K562 (cell line): ENCODE results near the gene KIF3A. TPM values are rescaled to one million over a fixed set of nuclear protein-coding genes. Genes with fewer than 3 reads are reported as not detected.

Experiments
- CEBPB ChIP-seq: fragments of 450-650 bp; IDR thresholded peaks from 2 replicates; pipeline ENCODE4 v1.6.1; 2016; ENCODE audit warnings: missing genetic modification characterization, missing compliant biosample characterization
- CHCHD3 ChIP-seq: fragments of 250-450 bp; sonication (Bioruptor Pico); IDR thresholded peaks from 2 replicates; pipeline ENCODE4 v2.1.2; 2022; ENCODE audit warnings: mild to moderate bottlenecking
- EP300 ChIP-seq: IDR thresholded peaks from 2 replicates; pipeline ENCODE4 v1.6.1; 2012; ENCODE audit warnings: low read length, improper control_type of control experiment
- FOSL1 ChIP-seq: fragments of 200-800 bp; sonication (Bioruptor generic); conservative IDR thresholded peaks from 2 replicates; pipeline ENCODE4 v1.6.1; 2016; ENCODE audit warnings: missing genetic modification characterization, missing compliant biosample characterization
- GTF2E2 ChIP-seq: fragments of 200-800 bp; sonication (Bioruptor generic); IDR thresholded peaks from 2 replicates; pipeline ENCODE4 v1.6.1; 2016; ENCODE audit warnings: missing genetic modification characterization, missing compliant biosample characterization
- HDAC1 ChIP-seq, 2 experiments: fragments of 450-650 bp; IDR thresholded peaks; 2 replicates each; pipeline ENCODE4 v1.6.1; 2016 to 2017; ENCODE audit warnings: inconsistent platforms in 1 of 2, mild to moderate bottlenecking in 1 of 2, moderate library complexity in 1 of 2
- KDM4B ChIP-seq, 2 experiments: fragments of 450-650 bp in 1 of 2; sonication (generic) in 1 of 2; IDR thresholded peaks; 2 replicates each; pipeline ENCODE4 v1.6.1; 2016 to 2017; ENCODE audit warnings: borderline replicate concordance in 2 of 2, antibody characterized with exemption in 1 of 2, low read depth in 1 of 2, mild to moderate bottlenecking in 1 of 2
- NFRKB ChIP-seq: fragments of 450-650 bp; IDR thresholded peaks from 2 replicates; pipeline ENCODE4 v1.6.1; 2016; ENCODE audit warnings: low read depth
- NR3C1 ChIP-seq: sonication (generic); formaldehyde crosslinking; IDR thresholded peaks from 2 replicates; pipeline ENCODE4 v1.8.1; 2022; ENCODE audit warnings: missing genetic modification reagents
- PML ChIP-seq: IDR thresholded peaks from 2 replicates; pipeline ENCODE4 v1.6.1; 2012; ENCODE audit warnings: low read length, inconsistent platforms
- PTTG1 ChIP-seq: fragments of 450-650 bp; IDR thresholded peaks from 2 replicates; pipeline ENCODE4 v1.6.1; 2016; ENCODE audit warnings: low read depth, mild to moderate bottlenecking, missing genetic modification characterization, missing compliant biosample characterization
- SAFB2 ChIP-seq: fragments of 200-400 bp; formaldehyde crosslinking; IDR thresholded peaks from 2 replicates; pipeline ENCODE4 v1.6.1; 2018; ENCODE audit warnings: borderline replicate concordance, low read length, low read depth, moderate library complexity; ENCODE audit not compliant: severe bottlenecking
- ZBTB8A ChIP-seq: fragments of 450-650 bp; IDR thresholded peaks from 2 replicates; pipeline ENCODE4 v1.6.1; 2018; ENCODE audit warnings: mild to moderate bottlenecking, moderate library complexity; ENCODE audit not compliant: partially characterized antibody
- ZNF134 ChIP-seq: fragments of 250-450 bp; sonication (Bioruptor Pico); conservative IDR thresholded peaks from 2 replicates; pipeline ENCODE4 v1.4.0; 2020
- ZNF77 ChIP-seq: fragments of 250-450 bp; sonication (Bioruptor Pico); IDR thresholded peaks from 2 replicates; pipeline ENCODE4 v1.5.0; 2020
- polyA plus RNA-seq, 8 experiments: library from polyadenylated mRNA; depleted of rRNA in 4 of 8; stranded (reverse) in 5 of 8; unstranded in 3 of 8; fragments of >200 nt; fragmentation: Nextera tagmentation in 2 of 8; fragmentation: Illumina TruSeq in 1 of 8; extraction: Ambion mirVana in 2 of 8; extraction: Trizol in 1 of 8; gene quantifications; 2 replicates each; pipeline versions ENCODE4 v1.2.1 to v1.2.3, GENCODE V29; 2011 to 2014; ENCODE audit warnings: inconsistent platforms in 1 of 8, missing spikeins in 1 of 8
- total RNA-seq, 7 experiments: library from RNA; depleted of rRNA in 6 of 7; stranded (reverse); fragments of >200 nt in 6 of 7; fragmentation: Illumina TruSeq in 2 of 7; extraction: Trizol in 2 of 7; gene quantifications; 2 replicates each; pipeline versions ENCODE4 v1.2.1 to v1.2.3, GENCODE V29; 2011 to 2021; ENCODE audit warnings: low replicate concordance in 1 of 7
- TF ChIP-seq, protein P1 (sequence below): fragments of 250-450 bp; sonication (Bioruptor Pico); IDR thresholded peaks from 2 replicates; pipeline ENCODE4 v1.8.0; 2021; ENCODE audit warnings: moderate library complexity, mild to moderate bottlenecking, inconsistent platforms
- TF ChIP-seq, protein P2 (sequence below): fragments of 450-650 bp; conservative IDR thresholded peaks from 2 replicates; pipeline ENCODE4 v1.6.1; 2016; ENCODE audit warnings: missing genetic modification characterization, low read depth, mild to moderate bottlenecking, missing compliant biosample characterization, moderate library complexity
- TF ChIP-seq, protein P3 (sequence below): fragments of 450-650 bp; IDR thresholded peaks from 2 replicates; pipeline ENCODE4 v1.6.1; 2016; ENCODE audit warnings: mild to moderate bottlenecking
- TF ChIP-seq, protein P4 (sequence below): IDR thresholded peaks from 2 replicates; pipeline ENCODE4 v1.6.1; 2011; ENCODE audit not compliant: insufficient read length; ENCODE audit errors: extremely low read depth
- TF ChIP-seq, protein P5 (sequence below): fragments of 250-450 bp; sonication (Bioruptor Pico); IDR thresholded peaks from 2 replicates; pipeline ENCODE4 v1.4.0; 2020; ENCODE audit warnings: mild to moderate bottlenecking, moderate library complexity

KIF3A gene
- total and polyA plus RNA-seq, 9 of the 15 experiments (the other 6 are each of a cell fraction or from before 2014, with no cell fraction given), result 1.5 to 7.8 (median 6.0) TPM

DNA sequence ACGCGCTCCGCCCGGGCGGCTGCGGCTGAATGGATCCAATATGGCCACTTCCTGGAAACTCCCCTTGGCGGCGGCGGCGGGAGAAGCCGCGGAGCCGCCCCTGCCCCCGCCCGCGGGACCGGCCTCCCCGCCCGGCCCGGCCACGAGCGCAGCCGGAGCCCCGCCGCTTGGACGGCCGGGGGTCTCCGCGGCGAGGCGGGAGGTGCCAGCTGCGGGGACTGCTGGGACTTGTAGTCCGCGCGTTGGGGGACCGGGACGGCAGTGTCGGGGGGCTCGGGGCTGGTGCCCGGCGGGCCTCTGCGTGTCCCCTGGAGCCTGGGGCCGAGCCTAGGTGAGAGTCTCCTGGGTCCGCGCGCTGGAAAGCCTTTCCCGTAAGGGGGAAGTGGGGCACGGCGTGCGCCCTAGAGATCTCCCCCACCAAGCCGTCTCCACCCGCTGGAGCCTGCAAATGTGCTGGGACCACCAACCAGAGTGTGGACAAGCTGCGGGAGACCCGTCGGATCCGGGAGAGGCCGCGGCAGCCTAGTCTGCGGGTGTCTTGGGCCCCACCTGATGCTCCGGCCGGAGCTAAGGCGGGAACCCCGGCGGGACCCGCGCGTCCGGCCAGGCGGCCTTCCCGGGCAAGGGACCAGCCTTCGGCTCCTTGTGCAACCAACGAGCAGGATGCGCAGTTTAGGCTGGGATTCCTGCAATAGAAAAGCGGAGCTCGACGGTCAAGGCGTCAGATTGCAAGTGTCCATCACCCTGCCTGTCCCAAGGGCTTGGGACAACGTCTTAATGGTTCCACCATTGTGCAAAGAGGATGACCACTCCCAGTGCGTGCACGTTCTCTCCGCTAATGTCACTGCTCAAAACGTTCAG, 40.1 kb upstream of the KIF3A start, which contains the start of gene SEPTIN8 (continued):
- TF ChIP-seq, protein P1, sequence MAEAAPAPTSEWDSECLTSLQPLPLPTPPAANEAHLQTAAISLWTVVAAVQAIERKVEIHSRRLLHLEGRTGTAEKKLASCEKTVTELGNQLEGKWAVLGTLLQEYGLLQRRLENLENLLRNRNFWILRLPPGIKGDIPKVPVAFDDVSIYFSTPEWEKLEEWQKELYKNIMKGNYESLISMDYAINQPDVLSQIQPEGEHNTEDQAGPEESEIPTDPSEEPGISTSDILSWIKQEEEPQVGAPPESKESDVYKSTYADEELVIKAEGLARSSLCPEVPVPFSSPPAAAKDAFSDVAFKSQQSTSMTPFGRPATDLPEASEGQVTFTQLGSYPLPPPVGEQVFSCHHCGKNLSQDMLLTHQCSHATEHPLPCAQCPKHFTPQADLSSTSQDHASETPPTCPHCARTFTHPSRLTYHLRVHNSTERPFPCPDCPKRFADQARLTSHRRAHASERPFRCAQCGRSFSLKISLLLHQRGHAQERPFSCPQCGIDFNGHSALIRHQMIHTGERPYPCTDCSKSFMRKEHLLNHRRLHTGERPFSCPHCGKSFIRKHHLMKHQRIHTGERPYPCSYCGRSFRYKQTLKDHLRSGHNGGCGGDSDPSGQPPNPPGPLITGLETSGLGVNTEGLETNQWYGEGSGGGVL (CRISPR knock-in tag), result no peak
- TF ChIP-seq, protein P2, sequence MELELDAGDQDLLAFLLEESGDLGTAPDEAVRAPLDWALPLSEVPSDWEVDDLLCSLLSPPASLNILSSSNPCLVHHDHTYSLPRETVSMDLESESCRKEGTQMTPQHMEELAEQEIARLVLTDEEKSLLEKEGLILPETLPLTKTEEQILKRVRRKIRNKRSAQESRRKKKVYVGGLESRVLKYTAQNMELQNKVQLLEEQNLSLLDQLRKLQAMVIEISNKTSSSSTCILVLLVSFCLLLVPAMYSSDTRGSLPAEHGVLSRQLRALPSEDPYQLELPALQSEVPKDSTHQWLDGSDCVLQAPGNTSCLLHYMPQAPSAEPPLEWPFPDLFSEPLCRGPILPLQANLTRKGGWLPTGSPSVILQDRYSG (tag), result 0 out of 2 replicates have a peak, but pooled peaks have one; percentile 49
- TF ChIP-seq, protein P3, sequence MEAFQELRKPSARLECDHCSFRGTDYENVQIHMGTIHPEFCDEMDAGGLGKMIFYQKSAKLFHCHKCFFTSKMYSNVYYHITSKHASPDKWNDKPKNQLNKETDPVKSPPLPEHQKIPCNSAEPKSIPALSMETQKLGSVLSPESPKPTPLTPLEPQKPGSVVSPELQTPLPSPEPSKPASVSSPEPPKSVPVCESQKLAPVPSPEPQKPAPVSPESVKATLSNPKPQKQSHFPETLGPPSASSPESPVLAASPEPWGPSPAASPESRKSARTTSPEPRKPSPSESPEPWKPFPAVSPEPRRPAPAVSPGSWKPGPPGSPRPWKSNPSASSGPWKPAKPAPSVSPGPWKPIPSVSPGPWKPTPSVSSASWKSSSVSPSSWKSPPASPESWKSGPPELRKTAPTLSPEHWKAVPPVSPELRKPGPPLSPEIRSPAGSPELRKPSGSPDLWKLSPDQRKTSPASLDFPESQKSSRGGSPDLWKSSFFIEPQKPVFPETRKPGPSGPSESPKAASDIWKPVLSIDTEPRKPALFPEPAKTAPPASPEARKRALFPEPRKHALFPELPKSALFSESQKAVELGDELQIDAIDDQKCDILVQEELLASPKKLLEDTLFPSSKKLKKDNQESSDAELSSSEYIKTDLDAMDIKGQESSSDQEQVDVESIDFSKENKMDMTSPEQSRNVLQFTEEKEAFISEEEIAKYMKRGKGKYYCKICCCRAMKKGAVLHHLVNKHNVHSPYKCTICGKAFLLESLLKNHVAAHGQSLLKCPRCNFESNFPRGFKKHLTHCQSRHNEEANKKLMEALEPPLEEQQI, result no peak
- TF ChIP-seq ZNF77 (CRISPR knock-in tag) (no peak), CHCHD3 (CRISPR knock-in tag) (no peak), NFRKB (peak; percentile 30; the same call in 1 of the 2 replicates), PTTG1 (tag) (no peak), EP300 (no peak), KDM4B (IDR thresholded peaks at IDR 0.05; ENCODE audit: borderline replicate concordance in 2 of 2, low read depth in 1 of 2) (no peak), HDAC1 (IDR thresholded peaks at IDR 0.05) (peak in 1 of 2 experiments; percentile 10; a peak in 1 of 4 replicates), CEBPB (tag) (peak; percentile 51; the same call in 1 of the 2 replicates), ZNF134 (no peak), FOSL1 (no peak), NR3C1 (CRISPR knock-in tag) (no peak), PML (no peak), ZBTB8A (no peak), SAFB2 (no peak), GTF2E2 (tag) (no peak)
- TF ChIP-seq, protein P4, sequence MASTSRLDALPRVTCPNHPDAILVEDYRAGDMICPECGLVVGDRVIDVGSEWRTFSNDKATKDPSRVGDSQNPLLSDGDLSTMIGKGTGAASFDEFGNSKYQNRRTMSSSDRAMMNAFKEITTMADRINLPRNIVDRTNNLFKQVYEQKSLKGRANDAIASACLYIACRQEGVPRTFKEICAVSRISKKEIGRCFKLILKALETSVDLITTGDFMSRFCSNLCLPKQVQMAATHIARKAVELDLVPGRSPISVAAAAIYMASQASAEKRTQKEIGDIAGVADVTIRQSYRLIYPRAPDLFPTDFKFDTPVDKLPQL, result no peak
- TF ChIP-seq, protein P5, sequence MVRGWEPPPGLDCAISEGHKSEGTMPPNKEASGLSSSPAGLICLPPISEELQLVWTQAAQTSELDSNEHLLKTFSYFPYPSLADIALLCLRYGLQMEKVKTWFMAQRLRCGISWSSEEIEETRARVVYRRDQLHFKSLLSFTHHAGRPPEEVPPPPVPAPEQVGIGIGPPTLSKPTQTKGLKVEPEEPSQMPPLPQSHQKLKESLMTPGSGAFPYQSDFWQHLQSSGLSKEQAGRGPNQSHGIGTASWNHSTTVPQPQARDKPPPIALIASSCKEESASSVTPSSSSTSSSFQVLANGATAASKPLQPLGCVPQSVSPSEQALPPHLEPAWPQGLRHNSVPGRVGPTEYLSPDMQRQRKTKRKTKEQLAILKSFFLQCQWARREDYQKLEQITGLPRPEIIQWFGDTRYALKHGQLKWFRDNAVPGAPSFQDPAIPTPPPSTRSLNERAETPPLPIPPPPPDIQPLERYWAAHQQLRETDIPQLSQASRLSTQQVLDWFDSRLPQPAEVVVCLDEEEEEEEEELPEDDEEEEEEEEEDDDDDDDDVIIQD (CRISPR knock-in tag), result no peak
